ENCODE data around the gene CDS2.

Gene CDS2

GRCh38 chr20:5205348-5206210 lies 78.8 kb downstream of the CDS2 start:
- no peaks in the 10 kb centered on the region for H3K9me3 ChIP-seq
- H3K27me3 ChIP-seq, result no peaks in the 10 kb centered on the region
- no peak overlapping the region for H3K27ac ChIP-seq
- DNase-seq, result peak in 1 of 2 donors; percentile 73
- H3K36me3 ChIP-seq, result peaks cover 0 to 8% (median 7%) of the 10 kb centered on the region in 3 donors
- peak; percentile 67 to 83 for TF ChIP-seq CTCF (IDR thresholded peaks at IDR 0.05)
- no peak overlapping the region for H3K4me3 ChIP-seq
- intact Hi-C loops (cut with DNase I; ENCODE audit: low total_unique reads), result no loop called here
- H3K4me1 ChIP-seq, result peaks cover 0 to 5% (median 0%) of the 10 kb centered on the region in 4 donors

GRCh38 chr20:5207138-5207537 lies 80.3 kb downstream of the CDS2 start:
- Histone ChIP-seq H3K36me3 (peaks cover 6 to 12% (median 12%) of the 10 kb centered on the region in 3 donors), H3K27ac (no peak overlapping the region), H3K9me3 (no peaks in the 10 kb centered on the region), H3K4me3 (no peak overlapping the region), H3K4me1 (peaks cover 0 to 5% (median 0%) of the 10 kb centered on the region in 4 donors), H3K27me3 (no peaks in the 10 kb centered on the region)
- intact Hi-C loops (cut with DNase I; ENCODE audit: low total_unique reads), result no loop called here
- DNase-seq, result no peak
- no peak for TF ChIP-seq CTCF (IDR thresholded peaks at IDR 0.05)

GRCh38 chr20:5211803-5212714 lies 85.3 kb downstream of the CDS2 start:
- TF ChIP-seq CTCF (IDR thresholded peaks at IDR 0.05), result no peak
- no peak for DNase-seq

GRCh38 chr20:5212907-5213487 lies 86.2 kb downstream of the CDS2 start:
- Histone ChIP-seq H3K36me3 (peaks cover 12 to 21% (median 18%) of the 10 kb centered on the region in 3 donors), H3K4me3 (no peak overlapping the region), H3K9me3 (no peaks in the 10 kb centered on the region), H3K4me1 (peaks cover 0 to 7% (median 3%) of the 10 kb centered on the region in 4 donors), H3K27ac (no peak overlapping the region), H3K27me3 (no peaks in the 10 kb centered on the region)
- intact Hi-C loops (cut with DNase I; ENCODE audit: low total_unique reads), result no loop called here
- no peak for TF ChIP-seq CTCF (IDR thresholded peaks at IDR 0.05)
- no peak for DNase-seq

More at GRCh38 chr20:5211803-5212714, 85.3 kb downstream of the CDS2 start:
- Histone ChIP-seq H3K27me3 (no peaks in the 10 kb centered on the region), H3K27ac (no peak overlapping the region), H3K36me3 (peaks cover 12 to 18% (median 17%) of the 10 kb centered on the region in 3 donors), H3K4me1 (peaks cover 0 to 7% (median 3%) of the 10 kb centered on the region in 4 donors), H3K9me3 (no peaks in the 10 kb centered on the region), H3K4me3 (no peak overlapping the region)
- intact Hi-C loops (cut with DNase I; ENCODE audit: low total_unique reads), result no loop called here

- Histone ChIP-seq H3K27me3 (no peaks in the 10 kb centered on the region), H3K4me1 (peaks cover 0 to 7% (median 3%) of the 10 kb centered on the region in 4 donors), H3K27ac (no peak overlapping the region), H3K4me3 (no peak overlapping the region), H3K36me3 (peaks cover 11 to 19% (median 15%) of the 10 kb centered on the region in 3 donors), H3K9me3 (no peaks in the 10 kb centered on the region)
- intact Hi-C loops (cut with DNase I; ENCODE audit: low total_unique reads), result no loop called here
- DNase-seq, result no peak
- TF ChIP-seq CTCF (IDR thresholded peaks at IDR 0.05), result no peak
Measured at GRCh38 chr20:5214826-5215225, 88.0 kb downstream of the CDS2 start.

All from tibial artery (tissue), 4 donors.